ENCODE data around the gene CENPF. TPM values are rescaled to one million over a fixed set of nuclear protein-coding genes. Genes with fewer than 3 reads are reported as not detected.

The CENPF gene
- total and polyA plus RNA-seq, 2 experiments from 2014 or later, result 25.9 to 29.1 TPM

DNA sequence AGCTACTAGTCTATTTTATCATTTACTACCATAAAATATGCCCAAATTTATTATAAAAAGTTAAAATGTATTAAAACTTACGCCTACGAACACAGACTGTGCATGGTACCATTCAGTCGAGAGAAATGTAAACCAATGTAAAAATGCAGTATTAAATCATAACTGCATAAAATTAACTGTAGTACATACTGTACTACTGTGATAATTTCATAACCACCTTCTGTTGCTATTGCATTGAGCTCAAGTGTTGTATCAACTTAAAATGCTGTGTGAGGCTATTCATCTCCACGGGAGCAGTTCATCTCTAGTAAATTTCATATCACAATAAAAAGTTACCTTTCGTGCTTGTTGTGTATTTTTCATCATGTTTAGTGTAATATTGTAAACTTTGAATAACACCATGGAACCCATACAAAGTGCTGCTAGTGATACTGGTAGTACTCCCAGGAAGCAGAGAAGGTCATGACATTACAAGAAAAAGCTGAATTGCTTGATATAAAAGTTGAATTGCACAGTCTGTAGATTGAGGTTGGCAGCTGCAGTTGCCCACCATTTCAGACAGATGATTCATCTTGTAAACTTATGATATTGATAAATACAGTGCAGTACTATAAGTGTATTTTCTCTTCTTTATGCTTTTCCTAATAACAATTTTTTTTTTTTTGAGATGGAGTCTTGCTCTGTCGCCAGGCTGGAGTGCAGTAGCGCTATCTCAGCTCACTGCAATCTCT lies 19.0 kb upstream of the CENPF start:
- H3K27ac ChIP-seq, result peak overlapping the region; percentile 27; the same call in 1 of the 2 replicates

DNA sequence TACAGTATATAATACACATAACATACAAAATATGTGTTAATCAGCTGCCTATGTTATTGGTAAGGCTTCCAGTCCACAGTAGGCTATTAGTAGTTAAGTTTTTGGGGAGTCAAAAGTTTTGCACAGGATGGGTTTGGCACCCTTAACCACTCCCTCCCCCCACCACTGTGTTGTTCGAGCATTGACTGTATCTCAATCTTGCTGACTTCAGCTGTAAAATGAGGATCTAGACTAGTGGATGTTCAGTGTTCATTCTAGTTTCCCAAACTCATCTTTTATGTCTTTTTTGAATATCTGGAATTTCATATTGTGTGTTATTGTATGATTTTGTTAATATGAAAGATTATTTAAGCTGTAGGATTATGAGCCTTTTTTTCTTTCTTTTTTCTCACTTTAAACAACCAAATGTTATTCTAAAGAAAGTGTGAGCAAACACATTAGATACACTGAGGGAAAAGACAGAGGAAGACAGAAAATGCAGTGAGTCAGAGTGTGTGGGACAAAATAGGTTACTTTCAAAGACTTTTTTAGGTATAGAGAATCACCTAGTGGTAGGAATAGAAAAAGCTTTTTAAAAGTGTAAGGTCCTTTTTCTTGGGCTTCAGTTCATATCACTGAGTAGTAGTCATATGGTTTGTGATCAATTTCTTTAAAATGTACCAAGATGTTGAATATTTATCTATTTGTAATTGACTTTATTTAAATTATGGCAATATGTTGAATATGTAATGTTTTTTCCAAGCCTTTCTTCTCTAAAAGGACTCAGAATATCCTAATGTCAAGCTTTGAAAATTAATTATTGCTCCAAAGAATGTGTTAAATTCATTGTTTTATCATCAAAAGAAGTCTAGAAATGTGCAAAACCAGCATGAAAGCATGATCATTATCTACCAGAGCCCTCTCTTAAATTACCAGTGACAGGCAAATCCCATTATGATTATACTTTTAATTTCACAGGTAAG lies 17.9 kb upstream of the CENPF start:
- Histone ChIP-seq H3K4me1 (ENCODE audit: insufficient read depth) (peaks cover 44% of the 10 kb centered on the region), H3K4me2 (ENCODE audit: unreplicated experiment) (peak overlapping the region; percentile 51), H4K20me1 (ENCODE audit: insufficient read depth) (no peaks in the 10 kb centered on the region), H3K9me3 (ENCODE audit: low read depth) (no peaks in the 10 kb centered on the region), H3K4me3 (no peak overlapping the region), H3K27ac (peak overlapping the region; percentile 27; the same call in 1 of the 2 replicates), H3K9me2 (ENCODE audit: insufficient read depth) (no peaks in the 10 kb centered on the region), H3K36me3 (ENCODE audit: low read depth) (no peaks in the 10 kb centered on the region), H2AFZ (no peak overlapping the region), H3K79me2 (ENCODE audit: insufficient read depth) (no peaks in the 10 kb centered on the region), H3K9ac (no peak overlapping the region), H3K27me3 (replicated peaks; ENCODE audit: insufficient read depth) (no peaks in the 10 kb centered on the region), H3F3A (ENCODE audit: insufficient read depth) (peaks cover 49% of the 10 kb centered on the region)
- 0% methylated on average over 1 of the region's 1 CpG for whole genome bisulfite sequencing, 2 experiments (ENCODE audit: low coverage in 1 of 2, low lambda C conversion rate in 2 of 2, missing lambda C conversion rate in 2 of 2)
- TF ChIP-seq EZH2phosphoT487 (IDR thresholded peaks at IDR 0.05; ENCODE audit: insufficient read depth, low read depth) (no peak), EZH2 (IDR thresholded peaks at IDR 0.05; ENCODE audit: insufficient read depth, poor library complexity, severe bottlenecking) (no peak)
- DNase-seq, result peak; percentile 85
- in situ Hi-C loops (cut with MboI), result loop anchor here (25.0 kb wide), 1 partner anchor 373 kb away; no protein-coding TSS in a partner anchor

More for the DNA sequence above, 19.0 kb upstream of the CENPF start:
- Histone ChIP-seq H3K9me2 (ENCODE audit: insufficient read depth) (no peaks in the 10 kb centered on the region), H3K4me2 (ENCODE audit: unreplicated experiment) (no peak overlapping the region), H2AFZ (no peak overlapping the region), H4K20me1 (ENCODE audit: insufficient read depth) (no peaks in the 10 kb centered on the region), H3K9ac (no peak overlapping the region), H3K4me1 (ENCODE audit: insufficient read depth) (peaks cover 44% of the 10 kb centered on the region), H3K9me3 (ENCODE audit: low read depth) (no peaks in the 10 kb centered on the region), H3K4me3 (no peak overlapping the region), H3K79me2 (ENCODE audit: insufficient read depth) (no peaks in the 10 kb centered on the region), H3F3A (ENCODE audit: insufficient read depth) (peaks cover 49% of the 10 kb centered on the region), H3K27me3 (replicated peaks; ENCODE audit: insufficient read depth) (no peaks in the 10 kb centered on the region), H3K36me3 (ENCODE audit: low read depth) (no peaks in the 10 kb centered on the region)
- TF ChIP-seq EZH2 (IDR thresholded peaks at IDR 0.05; ENCODE audit: insufficient read depth, poor library complexity, severe bottlenecking) (no peak), EZH2phosphoT487 (IDR thresholded peaks at IDR 0.05; ENCODE audit: insufficient read depth, low read depth) (no peak)
- DNase-seq, result peak; percentile 28
- 96 to 98% methylated on average over 7 of the region's 7 CpGs for WGBS, 2 experiments (ENCODE audit: low coverage in 1 of 2, low lambda C conversion rate in 2 of 2, missing lambda C conversion rate in 2 of 2)
- in situ Hi-C loops (cut with MboI), result loop anchor here (25.0 kb wide), 1 partner anchor 372 kb away; no protein-coding TSS in a partner anchor

DNA sequence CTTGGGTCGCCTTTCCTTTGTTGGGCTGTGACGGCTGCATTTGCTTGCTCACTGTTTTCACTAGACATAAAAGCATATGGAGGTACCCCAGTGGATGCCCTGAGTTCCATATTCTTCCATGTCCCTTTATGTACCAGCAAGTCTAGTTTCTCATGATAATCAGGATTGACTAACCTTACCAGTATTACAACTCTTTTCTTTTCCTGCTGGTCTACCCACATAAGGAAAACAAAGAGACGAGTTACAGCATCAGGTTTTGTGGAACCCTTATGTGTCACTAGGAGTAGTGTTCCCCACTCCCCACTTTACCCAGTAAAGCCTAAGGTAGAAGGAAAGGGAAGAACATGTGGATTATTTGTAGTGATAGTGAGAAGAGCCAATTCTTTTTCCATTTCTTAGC lies 16.4 kb upstream of the CENPF start:
- in situ Hi-C loops (cut with MboI), result loop anchor here (25.0 kb wide), 1 partner anchor 374 kb away; no protein-coding TSS in a partner anchor

DNA sequence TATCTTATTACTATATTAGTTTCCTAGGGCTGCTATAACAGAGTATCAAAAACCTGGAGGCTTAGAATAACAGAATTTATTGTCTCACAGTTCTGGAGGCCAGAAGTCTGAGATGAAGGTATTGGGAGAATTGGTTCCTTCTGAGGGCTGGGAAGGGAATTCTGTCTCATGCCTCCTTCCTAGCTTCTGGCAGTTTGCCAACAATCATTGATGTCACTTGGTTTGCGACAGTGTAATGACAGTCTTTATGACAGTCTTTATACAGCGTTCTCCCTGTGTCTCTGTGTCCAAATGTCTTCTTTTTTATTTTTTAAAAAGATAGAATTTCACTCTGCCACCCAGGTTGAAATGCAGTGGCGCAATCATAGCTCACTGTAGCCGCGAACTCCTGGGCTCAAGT lies 15.8 kb upstream of the CENPF start:
- Histone ChIP-seq H3F3A (ENCODE audit: insufficient read depth) (peaks cover 29% of the 10 kb centered on the region), H3K4me3 (no peak overlapping the region), H3K36me3 (ENCODE audit: low read depth) (no peaks in the 10 kb centered on the region), H2AFZ (no peak overlapping the region), H3K79me2 (ENCODE audit: insufficient read depth) (no peaks in the 10 kb centered on the region), H3K4me2 (ENCODE audit: unreplicated experiment) (no peak overlapping the region), H3K4me1 (ENCODE audit: insufficient read depth) (peaks cover 27% of the 10 kb centered on the region), H3K9ac (no peak overlapping the region), H3K9me2 (ENCODE audit: insufficient read depth) (no peaks in the 10 kb centered on the region), H4K20me1 (ENCODE audit: insufficient read depth) (no peaks in the 10 kb centered on the region), H3K9me3 (ENCODE audit: low read depth) (no peaks in the 10 kb centered on the region), H3K27ac (no peak overlapping the region), H3K27me3 (replicated peaks; ENCODE audit: insufficient read depth) (no peaks in the 10 kb centered on the region)
- TF ChIP-seq EZH2phosphoT487 (IDR thresholded peaks at IDR 0.05; ENCODE audit: insufficient read depth, low read depth) (no peak), EZH2 (IDR thresholded peaks at IDR 0.05; ENCODE audit: insufficient read depth, poor library complexity, severe bottlenecking) (no peak)
- in situ Hi-C loops (cut with MboI), result loop anchor here (25.0 kb wide), 1 partner anchor 375 kb away; no protein-coding TSS in a partner anchor
- DNase-seq, result no peak
- 81 to 84% methylated on average over 5 of the region's 5 CpGs for WGBS, 2 experiments (ENCODE audit: low coverage in 1 of 2, low lambda C conversion rate in 2 of 2, missing lambda C conversion rate in 2 of 2)

More for the DNA sequence above, 16.4 kb upstream of the CENPF start:
- Histone ChIP-seq H3F3A (ENCODE audit: insufficient read depth) (peaks cover 35% of the 10 kb centered on the region), H3K36me3 (ENCODE audit: low read depth) (no peaks in the 10 kb centered on the region), H3K9ac (no peak overlapping the region), H2AFZ (no peak overlapping the region), H3K4me2 (ENCODE audit: unreplicated experiment) (no peak overlapping the region), H3K4me1 (ENCODE audit: insufficient read depth) (peaks cover 32% of the 10 kb centered on the region), H3K9me2 (ENCODE audit: insufficient read depth) (no peaks in the 10 kb centered on the region), H4K20me1 (ENCODE audit: insufficient read depth) (no peaks in the 10 kb centered on the region), H3K9me3 (ENCODE audit: low read depth) (no peaks in the 10 kb centered on the region), H3K79me2 (ENCODE audit: insufficient read depth) (no peaks in the 10 kb centered on the region), H3K27me3 (replicated peaks; ENCODE audit: insufficient read depth) (no peaks in the 10 kb centered on the region), H3K27ac (no peak overlapping the region), H3K4me3 (no peak overlapping the region)
- DNase-seq, result no peak
- no peak for TF ChIP-seq EZH2 (IDR thresholded peaks at IDR 0.05; ENCODE audit: insufficient read depth, poor library complexity, severe bottlenecking)
- TF ChIP-seq EZH2phosphoT487 (IDR thresholded peaks at IDR 0.05; ENCODE audit: insufficient read depth, low read depth), result no peak
- WGBS, 2 experiments (ENCODE audit: low coverage in 1 of 2, low lambda C conversion rate in 2 of 2, missing lambda C conversion rate in 2 of 2), result 97 to 99% methylated on average over 3 of the region's 3 CpGs

Data from GM23248 (cell line).